ENCODE results near the gene CDCP2.

The CDCP2 gene

DNA sequence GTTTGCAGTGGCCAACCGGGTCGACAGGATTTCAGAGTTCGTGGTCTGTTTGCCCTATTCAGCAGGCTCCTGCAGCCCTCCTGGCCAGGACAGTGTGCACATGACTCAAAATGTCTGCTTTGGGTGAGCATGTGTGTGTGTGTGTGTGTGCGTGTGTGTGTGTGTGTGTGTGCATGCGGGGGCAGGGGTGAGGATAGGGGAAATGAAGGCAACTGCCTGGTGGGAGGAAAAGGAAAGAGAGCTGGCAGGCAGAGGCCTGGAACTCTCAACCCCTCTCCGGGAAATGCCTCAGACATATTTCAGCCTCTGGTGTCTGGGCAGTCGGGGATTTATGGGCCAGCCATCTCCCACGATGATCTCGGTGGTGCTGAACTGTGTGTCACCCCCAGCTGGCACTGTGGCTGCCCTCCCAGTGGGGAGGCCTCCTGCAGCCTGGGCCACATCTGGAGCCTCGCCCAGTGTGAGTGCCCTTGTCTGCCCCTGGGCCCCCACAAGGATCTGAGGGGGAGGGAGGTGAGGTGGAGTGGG is 15.2 kb downstream of the CDCP2 start:
- DNase-seq: no peak

DNA sequence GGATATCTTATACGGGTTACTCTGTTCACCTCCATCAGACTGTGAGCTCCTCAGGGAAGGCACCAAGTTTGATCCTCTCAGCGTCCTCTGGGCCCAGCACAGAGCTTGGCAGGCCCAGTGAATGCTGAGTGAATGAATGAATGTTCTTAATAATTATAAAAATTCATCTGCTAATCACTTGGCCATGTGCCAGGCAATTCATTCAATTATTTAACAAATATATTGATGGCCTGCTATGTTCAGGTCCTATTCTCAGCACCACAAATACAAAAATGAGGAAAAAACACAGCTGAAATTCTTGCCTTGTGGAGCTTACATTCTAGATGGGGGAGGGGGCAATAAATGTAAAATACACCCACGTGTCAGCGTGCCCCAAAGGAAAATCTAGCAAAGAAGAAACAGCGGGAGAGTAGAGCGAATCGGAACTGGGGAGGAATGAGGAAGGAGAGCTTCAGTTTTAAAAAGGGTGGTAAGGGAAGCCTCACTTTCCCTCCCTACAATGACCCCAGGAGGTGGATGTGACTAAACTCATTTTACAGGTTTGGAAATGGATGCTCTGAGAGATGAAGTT is 15.8 kb downstream of the CDCP2 start:
- no peak for DNase-seq

DNA sequence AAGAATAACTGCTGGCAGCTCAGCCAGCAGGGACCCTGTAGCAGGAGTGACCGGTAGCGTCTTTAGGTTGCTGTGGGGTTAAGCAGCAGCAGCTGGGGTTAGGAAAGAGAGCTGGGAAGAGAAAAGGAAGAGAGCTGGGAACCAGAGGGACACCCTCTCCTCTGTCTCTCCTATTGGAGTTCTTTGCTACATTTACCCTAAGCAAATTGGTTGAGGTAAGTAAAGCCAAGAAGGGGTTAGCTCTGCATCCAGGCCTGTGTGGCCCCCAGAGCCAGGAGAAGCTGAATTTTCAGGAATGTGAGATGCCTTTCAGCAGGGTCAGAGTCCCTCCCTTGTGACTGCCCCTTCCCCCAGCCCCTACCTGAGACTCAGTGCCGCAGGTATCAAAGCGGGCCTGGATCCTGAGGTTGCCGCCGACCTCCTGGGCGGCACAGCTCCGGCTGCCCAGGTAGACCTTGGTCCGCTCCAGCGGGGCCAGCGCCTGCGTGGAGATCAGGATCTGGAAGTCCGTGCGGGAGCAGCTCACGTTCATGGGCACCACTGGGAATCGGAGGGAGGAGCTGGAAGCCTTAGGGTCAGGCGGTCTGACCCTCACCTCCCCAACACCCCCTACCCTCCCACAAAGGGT is 16.4 kb downstream of the CDCP2 start:
- DNase-seq: no peak

DNA sequence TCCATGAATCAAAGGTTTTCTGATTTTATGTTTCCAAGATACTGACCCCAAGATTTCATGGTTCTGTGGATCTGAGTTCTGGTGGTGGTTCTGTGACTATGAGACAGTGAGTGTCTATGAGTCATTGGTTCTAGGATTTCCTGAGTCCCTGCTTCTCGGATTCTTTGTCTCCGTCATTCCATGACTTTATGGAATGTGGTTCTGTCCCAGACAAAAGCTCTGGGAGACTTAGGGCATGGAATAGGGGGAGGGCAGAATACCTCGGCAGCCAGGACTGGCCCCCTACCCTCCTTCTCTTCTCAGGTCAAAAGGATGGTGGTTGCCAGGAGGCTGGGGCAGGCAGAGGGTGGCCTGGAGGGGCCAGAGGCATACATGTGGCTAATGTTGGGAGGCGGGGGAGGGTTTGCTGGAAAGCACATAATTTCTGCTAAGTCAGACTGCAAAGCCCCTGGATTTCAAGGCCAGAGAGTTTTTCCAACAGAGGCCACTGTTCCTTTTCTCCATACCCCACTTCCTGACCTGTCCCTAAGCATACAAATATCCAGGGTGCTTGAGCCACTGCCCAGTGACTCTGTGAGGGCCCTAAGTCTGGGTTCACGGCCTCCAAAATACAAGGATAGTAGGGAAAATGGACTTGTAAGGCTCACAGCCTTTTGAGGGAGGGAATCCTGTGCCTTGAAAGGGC is 17.2 kb downstream of the CDCP2 start:
- no peak for DNase-seq

DNA sequence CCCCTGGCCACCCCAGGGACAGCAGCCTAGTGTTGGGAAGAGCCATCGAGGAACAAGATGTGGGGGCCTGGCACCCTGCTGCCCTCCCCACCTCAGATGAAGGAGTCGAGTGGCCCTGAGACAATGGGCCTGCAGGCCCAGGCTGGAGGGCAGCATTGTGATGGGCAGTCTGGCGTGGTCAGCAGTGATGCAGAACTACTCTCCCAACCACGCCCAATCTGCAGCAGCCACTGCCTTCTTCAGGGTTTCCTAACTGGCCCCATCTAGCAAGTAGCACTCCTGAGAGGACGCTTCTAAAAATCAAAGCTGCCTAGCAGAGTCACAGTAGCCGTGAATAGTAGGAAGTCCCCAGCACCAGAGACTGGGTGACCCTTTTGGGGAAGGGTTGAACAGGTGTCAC is 18.5 kb downstream of the CDCP2 start:
- no peak for DNase-seq

DNA sequence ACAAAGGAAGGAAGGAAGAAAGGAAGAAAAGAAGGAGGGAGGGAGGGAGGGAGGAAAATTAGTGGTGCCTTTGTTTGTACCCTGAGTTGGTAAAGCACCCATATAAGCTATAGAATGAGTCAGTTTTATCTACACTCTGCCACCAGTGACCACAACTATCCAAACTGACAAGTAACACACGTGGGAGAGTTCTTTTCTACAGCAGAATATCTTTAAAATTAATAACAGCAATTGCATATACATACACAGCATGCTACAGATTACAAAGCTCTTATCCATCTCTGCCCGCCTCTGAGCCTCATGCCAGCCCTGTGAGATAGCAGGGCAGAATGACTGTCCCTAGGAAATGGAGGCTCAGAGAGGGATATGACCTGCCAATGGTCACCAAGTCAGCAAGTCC is 20.3 kb downstream of the CDCP2 start:
- DNase-seq: no peak

DNA sequence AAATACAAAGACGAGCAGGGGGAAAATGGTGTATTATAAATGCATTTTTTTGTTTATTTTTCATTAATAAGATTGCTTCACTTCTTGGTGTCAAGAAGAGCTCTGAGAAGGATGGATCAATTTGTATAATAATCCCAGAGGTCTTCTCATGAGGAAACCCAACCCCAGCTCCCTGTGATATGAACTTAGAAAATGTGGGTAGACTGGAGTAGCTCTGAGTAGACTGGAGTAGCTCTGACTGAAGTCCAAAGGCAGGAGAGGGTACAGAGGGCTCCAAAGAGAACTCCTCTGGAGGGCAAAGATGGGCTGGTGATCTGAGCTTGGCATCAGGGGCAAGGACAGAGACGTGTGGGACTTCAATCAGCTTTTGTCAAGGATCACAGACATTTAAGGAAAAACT is 21.4 kb downstream of the CDCP2 start:
- no peak for DNase-seq

DNA sequence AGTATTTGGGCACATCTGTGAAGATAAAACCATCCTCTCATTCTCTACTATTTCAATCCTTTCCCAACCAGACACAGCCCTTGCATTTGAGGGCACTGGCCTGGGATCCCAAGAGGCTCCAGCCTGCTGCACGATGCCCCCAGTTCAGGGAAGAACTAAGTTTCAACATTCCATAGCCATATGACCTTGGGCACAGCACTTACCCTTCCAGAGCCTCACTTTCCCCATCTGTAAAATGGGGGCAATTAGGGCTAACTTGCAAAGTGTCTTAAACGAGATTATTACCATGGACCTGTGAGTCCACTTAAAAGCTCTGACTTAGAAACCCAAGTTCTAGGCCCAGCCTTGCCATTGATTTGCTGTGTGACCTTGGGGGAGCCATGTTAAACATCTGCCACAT is 22.9 kb downstream of the CDCP2 start:
- no peak for DNase-seq

DNA sequence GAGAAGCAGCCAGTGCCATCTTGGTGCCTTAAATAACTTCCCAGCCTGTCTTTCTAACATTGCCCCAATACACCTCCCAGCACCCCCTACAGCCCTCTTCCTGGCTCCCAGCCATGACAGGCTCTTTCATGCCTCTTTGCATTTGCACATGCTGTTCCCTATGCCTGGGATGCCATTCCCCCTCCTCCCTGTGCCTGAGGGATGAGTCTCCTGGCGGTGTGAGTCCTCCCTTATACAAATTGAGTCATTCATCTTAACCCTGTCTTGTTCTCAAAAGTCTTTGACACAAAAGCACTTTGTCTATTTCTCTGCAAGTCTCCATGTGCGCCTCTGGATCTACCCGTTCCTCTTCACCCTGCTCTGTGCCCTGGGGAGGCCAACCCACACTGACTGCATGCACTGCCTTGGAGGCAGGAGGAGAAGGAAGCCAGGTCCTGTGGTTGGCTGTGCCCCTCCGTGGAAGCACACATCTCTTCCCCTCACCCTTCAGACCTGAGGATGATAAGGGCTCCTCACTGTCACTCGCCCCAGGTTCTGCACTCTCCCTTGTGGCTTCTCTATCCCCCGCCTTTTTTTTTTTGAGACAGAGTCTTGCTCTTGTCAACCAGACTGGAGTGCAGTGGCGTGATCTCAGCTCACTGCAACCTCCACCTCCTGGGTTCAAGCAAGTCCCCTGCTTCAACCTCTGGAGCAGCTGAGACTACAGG is 25.1 kb downstream of the CDCP2 start:
- no peak for DNase-seq

DNA sequence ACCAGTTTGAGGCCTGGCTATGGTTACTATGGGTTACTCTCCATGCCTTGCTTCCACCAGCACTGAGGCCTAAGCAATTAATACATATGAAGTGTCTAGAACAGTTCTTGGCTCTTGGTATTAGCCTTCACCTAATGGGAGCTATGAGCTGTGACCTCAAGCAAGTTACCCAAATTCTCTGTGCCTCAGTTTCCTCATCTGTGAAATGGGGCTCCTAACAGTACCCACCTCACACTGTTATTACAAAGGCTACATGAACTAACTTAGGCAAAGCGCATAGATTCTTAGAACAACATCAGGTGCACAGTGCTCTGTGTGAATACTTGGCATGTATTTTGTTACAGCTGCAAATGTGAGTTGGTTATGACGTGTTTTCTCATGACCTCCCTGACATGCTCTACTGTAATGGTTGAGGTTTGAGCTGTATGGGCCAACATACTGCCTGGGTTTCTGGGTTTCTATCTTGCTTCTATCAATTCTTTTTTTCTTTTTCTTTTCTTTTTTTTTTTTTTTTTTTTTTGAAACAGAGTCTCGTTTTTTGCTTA is 26.5 kb downstream of the CDCP2 start:
- no peak for DNase-seq

DNA sequence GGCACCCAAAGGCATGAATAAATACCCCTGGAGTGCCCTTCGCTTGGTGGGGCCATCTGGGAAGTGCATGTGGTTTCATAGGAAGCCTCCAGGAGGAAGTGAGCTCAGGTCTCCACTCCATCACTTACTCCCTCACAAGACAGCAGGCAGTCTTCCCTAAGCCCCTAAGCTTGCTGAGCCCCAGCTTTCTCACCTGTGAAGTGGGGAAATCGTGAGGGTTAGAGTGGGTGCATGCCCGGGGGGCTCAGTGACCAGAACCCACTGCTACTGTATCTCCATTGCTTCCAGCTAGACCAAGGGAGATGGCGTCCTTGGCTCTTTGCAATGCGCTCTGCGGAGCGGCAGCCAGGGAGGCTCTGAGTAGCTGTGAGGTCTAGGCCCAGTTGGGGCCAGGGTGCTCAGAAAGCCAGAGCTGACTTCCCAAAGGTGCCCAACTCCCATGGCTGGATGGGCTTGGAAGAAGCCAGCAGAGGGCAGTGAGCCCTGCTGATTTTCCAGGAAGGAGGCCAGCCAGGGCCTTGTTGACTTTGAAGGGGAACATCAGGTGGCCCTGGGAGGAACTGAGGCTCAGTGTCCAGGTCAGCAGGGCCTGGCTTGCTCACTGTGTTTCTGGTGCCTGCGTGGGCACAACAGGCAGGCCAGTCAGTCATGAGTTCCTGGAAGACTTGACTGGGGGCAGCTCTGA is 27.3 kb downstream of the CDCP2 start:
- peak in 8 of 58 donors; percentile 6 to 32 (median 16) for DNase-seq

DNA sequence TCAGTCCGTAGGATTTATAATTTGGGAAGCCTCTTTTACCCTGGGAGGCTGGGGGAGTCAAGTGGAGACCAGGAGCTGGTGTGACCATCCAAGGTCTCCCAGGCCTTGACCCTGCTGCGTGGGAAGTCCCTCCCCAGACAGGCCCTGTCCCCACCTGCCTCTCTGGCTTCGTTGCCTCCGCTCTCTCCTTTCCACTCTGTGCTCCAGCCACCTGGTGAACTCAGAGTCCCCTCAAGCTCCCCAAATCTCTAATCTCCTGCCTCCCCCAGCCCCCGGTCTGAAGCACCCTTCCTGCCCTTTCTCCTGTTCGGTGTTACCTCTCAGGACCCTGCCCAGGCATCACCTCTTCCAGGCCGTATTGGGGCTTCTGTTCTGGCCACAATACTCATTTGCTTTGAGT is 27.9 kb downstream of the CDCP2 start:
- no peak for DNase-seq

DNA sequence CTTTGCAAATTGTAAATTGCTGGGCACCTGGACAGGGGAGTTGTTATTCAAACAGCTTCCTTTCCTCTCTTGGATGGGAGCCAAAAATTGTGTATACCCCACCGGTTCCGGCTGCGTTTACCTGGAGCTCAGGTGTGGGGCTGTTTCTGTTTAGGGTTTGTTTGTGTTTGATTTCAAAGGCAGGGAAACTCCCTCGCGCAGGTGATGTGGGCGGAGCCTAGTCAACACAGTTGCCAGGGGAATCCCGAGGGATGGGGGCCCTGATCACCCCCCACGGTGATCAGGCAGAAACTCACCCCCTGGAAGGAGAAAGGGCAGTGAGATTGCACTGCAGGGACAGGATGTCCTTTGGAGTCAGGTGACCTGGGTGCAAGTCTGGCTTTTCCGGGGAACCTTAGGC is 28.3 kb downstream of the CDCP2 start:
- DNase-seq: no peak

DNA sequence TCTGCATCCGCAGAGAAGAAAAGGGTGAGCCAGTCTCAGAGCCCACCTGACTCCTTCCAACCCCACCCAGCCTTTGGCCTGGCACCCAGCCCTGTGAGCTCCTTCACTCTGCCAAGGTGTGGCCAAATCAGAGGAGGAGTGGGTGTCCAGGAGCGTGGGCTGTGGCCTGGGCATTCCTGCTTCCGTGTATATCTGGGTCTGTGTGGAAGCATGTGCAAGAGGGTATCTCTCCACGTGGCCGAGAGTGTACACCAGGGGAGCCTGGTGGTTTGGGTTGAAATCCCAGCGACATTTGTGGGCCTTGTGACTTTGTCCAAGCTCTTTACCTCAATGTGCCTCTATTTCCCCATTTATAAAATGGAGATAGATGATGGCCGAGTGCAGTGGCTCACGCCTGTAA is 29.8 kb downstream of the CDCP2 start:
- no peak for DNase-seq

DNA sequence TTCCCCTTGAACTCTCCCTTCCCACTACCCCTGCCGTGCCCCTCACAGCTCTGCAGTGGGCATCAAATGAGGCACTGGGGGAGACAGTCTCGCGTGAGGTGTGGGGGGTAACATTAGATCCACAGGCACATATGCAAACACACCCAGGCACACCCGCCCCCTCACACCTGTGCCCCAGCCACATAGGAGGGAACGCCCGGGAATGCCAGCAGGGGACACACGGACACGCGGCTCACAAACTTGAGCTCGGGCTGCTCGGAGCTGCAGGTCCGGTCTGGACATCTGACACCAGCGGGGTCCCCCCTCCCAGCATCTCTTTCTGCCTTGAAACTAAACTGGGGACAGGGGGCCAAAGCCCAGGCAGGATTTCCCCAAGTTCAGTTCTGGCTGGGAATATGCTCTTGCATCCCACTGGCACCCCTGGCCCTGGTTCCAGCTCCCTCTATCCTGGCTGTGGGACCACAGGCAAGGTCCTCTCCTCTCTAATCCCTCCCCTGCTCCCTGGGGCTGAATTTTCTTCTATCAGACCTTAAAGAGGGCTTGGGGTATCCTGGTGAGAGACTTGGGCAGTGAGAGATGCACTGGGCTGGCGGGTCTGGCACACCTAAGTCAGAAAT is 30.6 kb downstream of the CDCP2 start:
- DNase-seq: no peak

DNA sequence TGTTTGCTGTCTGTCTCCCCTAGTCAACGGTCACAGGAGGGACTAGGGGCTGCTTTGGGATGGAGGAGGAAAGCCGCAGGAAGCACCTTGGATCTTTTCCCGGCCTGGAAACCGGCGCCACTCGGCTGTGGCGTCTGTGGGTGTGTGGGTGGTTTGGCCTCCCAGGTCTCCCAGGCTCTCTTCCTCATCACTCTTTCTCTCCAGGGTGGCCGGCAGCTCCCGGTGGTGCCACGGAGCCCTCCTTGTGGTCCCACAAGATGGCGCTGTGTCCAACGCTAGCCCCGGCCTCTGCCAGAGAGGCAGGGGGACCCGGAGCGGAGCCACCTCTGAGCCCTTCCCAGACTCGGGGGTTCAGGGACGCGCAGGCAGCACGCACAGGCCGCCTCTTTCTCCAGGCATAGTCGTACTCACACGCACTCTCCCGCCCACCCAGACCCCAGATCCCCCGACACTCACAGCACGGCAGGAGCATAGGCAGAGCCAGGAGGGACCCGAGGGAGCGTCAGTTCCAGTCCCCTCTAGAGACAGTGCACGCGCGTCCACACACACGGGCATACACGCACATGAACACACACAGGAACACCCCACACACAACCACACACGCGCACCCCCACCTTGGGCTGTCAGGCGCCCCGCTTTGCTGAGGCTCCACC is 31.2 kb downstream of the CDCP2 start:
- peak in 56 of 58 donors; percentile 13 to 83 (median 62) for DNase-seq

DNA sequence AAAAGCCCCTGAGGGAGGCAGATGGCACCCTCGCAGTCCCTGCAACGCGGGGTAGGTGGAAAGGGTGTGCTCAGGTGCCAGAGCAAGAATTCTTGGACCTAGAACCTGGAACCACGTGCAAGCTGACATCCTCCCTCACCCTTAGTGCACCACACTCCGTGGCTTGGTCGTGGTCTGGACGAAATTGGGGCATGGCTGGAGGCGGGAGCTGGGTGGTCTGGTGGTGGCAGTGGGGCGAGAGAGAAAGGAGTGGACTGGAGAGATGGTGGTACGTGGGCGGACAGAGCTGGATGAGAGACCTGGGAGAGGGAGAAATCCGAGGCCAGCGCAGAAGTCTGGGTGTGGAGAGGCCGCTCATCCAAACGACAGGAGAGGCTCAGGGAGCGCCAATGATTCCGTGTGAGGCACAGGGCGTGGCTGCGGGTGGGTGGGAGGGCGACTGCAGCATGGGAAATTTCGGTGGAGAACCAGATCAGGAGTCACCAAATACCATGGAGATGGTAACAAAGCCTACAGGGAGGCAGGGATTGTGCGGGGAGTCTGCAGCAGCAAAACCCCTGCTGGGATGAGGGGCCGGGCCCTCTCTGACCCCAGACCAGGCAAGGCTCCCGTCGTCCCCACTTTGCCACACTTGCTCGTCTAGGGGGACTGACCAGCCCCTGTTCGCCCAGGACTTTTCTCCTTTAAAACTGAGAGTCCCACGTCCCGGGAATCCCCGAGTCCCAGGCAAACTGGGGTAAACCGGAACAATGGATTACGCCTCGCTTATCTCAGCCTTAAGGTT is 31.9 kb downstream of the CDCP2 start:
- peak in 2 of 58 donors; percentile 20 to 39 for DNase-seq

DNA sequence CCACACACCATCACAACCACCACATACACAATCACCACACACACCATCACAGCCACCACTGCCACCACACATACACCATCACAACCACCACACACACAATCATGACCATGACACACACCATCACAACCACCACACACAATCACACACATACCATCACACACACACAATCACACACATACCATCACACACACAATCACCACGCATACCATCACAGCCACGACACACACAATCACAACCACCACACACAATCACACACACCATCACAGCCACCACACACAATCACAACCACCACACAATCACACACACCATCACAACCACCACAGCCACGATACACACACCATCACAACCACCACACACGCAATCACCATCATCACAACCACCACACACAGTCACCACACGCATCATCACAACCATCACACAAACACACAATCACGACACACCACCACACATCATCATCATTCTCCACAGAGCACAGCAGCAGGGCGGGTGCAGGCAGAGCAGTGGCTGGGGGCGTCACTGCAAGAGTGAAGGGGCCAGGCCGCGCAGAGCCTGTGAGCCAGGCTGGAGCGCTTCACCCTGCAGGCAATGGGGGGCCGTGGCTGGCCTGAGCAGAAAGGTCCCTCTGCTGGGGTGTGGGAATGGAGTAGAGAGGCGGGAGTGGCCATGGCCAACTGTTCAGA is 32.6 kb downstream of the CDCP2 start:
- DNase-seq: no peak

DNA sequence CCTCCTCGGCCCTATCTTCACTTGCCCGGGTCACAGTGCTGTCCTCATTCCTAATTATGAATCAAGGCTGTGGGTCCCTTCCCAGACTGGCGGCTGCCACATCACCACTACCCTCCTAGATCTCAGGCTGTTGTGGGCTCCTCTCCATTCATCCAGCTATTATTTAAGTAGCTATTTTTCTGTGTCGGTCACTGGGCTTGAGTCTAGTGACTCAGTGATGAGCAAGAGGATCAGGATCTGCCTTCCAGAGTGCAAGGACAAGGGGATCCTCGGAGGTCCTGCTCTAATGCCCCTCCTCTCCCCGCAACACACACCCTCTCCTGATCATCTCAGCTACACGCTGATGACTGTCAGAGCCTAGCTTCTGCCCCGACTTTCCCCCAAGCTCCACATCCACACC is 34.1 kb downstream of the CDCP2 start:
- DNase-seq: no peak

Measured in anterior cingulate cortex (tissue), 58 donors.